GM23338 (cell line): ENCODE data around the gene DOCK1. TPM values are rescaled to one million over a fixed set of nuclear protein-coding genes. Genes with fewer than 3 reads are reported as not detected.

ENCODE experiments used
- ATAC-seq: fragments of 200-7000 bp; cut with Tn5 transposase; 3 replicates; pipeline ENCODE4 v1.9.1; 2020
- DNase-seq: peaks from one replicate; pipeline ENCODE4 v3.0.0-alpha.2; 2015; ENCODE audit warnings: low spot score
- H2AFZ ChIP-seq: fragments of 200-600 bp; sonication (generic); 2 replicates; pipeline ENCODE4 v1.8.0; 2016; ENCODE audit warnings: antibody characterized with exemption, mild to moderate bottlenecking, moderate library complexity
- H3F3A ChIP-seq: fragments of 200-600 bp; sonication (generic); replicated peaks from 2 replicates; pipeline ENCODE4 v1.8.0; 2017; ENCODE audit warnings: antibody characterized with exemption, mixed run types, low read depth
- H3K27ac ChIP-seq: fragments of 200-600 bp; sonication (generic); 2 replicates; pipeline ENCODE4 v1.6.1; 2016; ENCODE audit warnings: low read depth
- H3K27me3 ChIP-seq: fragments of 200-600 bp; sonication (generic); 2 replicates; pipeline ENCODE4 v1.8.0; 2016; ENCODE audit warnings: mild to moderate bottlenecking, mixed run types, moderate library complexity; ENCODE audit not compliant: insufficient read depth
- H3K36me3 ChIP-seq: fragments of 200-600 bp; sonication (generic); 2 replicates; pipeline ENCODE4 v1.8.0; 2016; ENCODE audit warnings: mild to moderate bottlenecking; ENCODE audit not compliant: insufficient read depth
- H3K4me1 ChIP-seq: fragments of 200-600 bp; sonication (generic); 2 replicates; pipeline ENCODE4 v1.8.0; 2016; ENCODE audit warnings: mild to moderate bottlenecking, moderate library complexity; ENCODE audit not compliant: insufficient read depth
- H3K4me2 ChIP-seq: fragments of 200-600 bp; sonication (generic); 2 replicates; pipeline ENCODE4 v1.7.1; 2017; ENCODE audit warnings: mixed run types
- H3K4me3 ChIP-seq: fragments of 200-600 bp; sonication (generic); 2 replicates; pipeline ENCODE4 v1.6.1; 2016; ENCODE audit warnings: mixed run types
- H3K79me2 ChIP-seq: fragments of 200-600 bp; sonication (generic); replicated peaks from 2 replicates; pipeline ENCODE4 v1.8.0; 2017; ENCODE audit warnings: mild to moderate bottlenecking; ENCODE audit not compliant: insufficient read depth
- H3K9me2 ChIP-seq: fragments of 200-600 bp; sonication (generic); 2 replicates; pipeline ENCODE4 v1.8.0; 2017; ENCODE audit not compliant: insufficient read depth
- H4K20me1 ChIP-seq: fragments of 200-600 bp; sonication (generic); replicated peaks from 2 replicates; pipeline ENCODE4 v1.8.0; 2017; ENCODE audit warnings: mild to moderate bottlenecking; ENCODE audit not compliant: insufficient read depth
- H3K27ac Mint-ChIP-seq: 2 replicates; pipeline ENCODE4 v1.8.0; 2020; ENCODE audit warnings: inconsistent platforms, mild to moderate bottlenecking, moderate library complexity, mixed read lengths
- H3K27me3 Mint-ChIP-seq: 3 replicates; pipeline ENCODE4 v1.8.0; 2022; ENCODE audit warnings: low read depth, mild to moderate bottlenecking, moderate library complexity, mixed read lengths, inconsistent platforms; ENCODE audit not compliant: insufficient read depth, poor library complexity
- H3K36me3 Mint-ChIP-seq: 3 replicates; pipeline ENCODE4 v1.8.0; 2021; ENCODE audit warnings: low read depth, mild to moderate bottlenecking, inconsistent platforms, moderate library complexity, mixed read lengths
- H3K4me1 Mint-ChIP-seq: 3 replicates; pipeline ENCODE4 v1.8.0; 2020; ENCODE audit warnings: mild to moderate bottlenecking, inconsistent platforms, mixed read lengths
- H3K4me3 Mint-ChIP-seq: 3 replicates; pipeline ENCODE4 v1.8.0; 2021; ENCODE audit warnings: moderate library complexity, mild to moderate bottlenecking, inconsistent platforms, mixed read lengths
- H3K9me3 Mint-ChIP-seq: 3 replicates; pipeline ENCODE4 v1.8.0; 2020; ENCODE audit warnings: moderate library complexity, mild to moderate bottlenecking, inconsistent platforms, mixed read lengths
- CREB1 ChIP-seq: fragments of 250-450 bp; sonication (Bioruptor Pico); IDR thresholded peaks from 2 replicates; pipeline ENCODE4 v1.5.0; 2020; ENCODE audit warnings: low read depth, mild to moderate bottlenecking, moderate library complexity
- CTCF ChIP-seq, 2 experiments: fragments of 200-600 bp in 1 of 2; sonication (generic) in 1 of 2; conservative IDR thresholded peaks; 2 replicates each; pipeline versions ENCODE4 v1.5.1 to v1.6.1; 2016 to 2017; ENCODE audit warnings: antibody characterized with exemption in 2 of 2, low read depth in 2 of 2, mild to moderate bottlenecking in 2 of 2, moderate library complexity in 1 of 2
- ETS1 ChIP-seq: IDR thresholded peaks from 2 replicates; pipeline ENCODE4 v1.6.1; 2016; ENCODE audit warnings: antibody characterized with exemption
- EZH2 ChIP-seq: fragments of 200-600 bp; sonication (generic); IDR thresholded peaks from one replicate; pipeline ENCODE4 v1.8.0; 2017; ENCODE audit warnings: antibody characterized with exemption, mild to moderate bottlenecking, low read depth; ENCODE audit not compliant: unreplicated experiment
- EZH2phosphoT487 ChIP-seq: fragments of 200-600 bp; sonication (generic); IDR thresholded peaks from one replicate; pipeline ENCODE4 v1.8.1; 2018; ENCODE audit warnings: antibody characterized with exemption; ENCODE audit not compliant: unreplicated experiment
- JUNB ChIP-seq: IDR thresholded peaks from one replicate; pipeline ENCODE4 v1.6.1; 2016; ENCODE audit warnings: antibody characterized with exemption; ENCODE audit not compliant: unreplicated experiment
- NANOG ChIP-seq: IDR thresholded peaks from 2 replicates; pipeline ENCODE4 v1.6.1; 2016; ENCODE audit warnings: antibody characterized with exemption, borderline replicate concordance
- POLR2AphosphoS5 ChIP-seq: IDR thresholded peaks from 2 replicates; pipeline ENCODE4 v1.6.1; 2016; ENCODE audit warnings: antibody characterized with exemption, low read depth
- REST ChIP-seq: IDR thresholded peaks from one replicate; pipeline ENCODE4 v1.6.1; 2018; ENCODE audit warnings: antibody characterized with exemption; ENCODE audit not compliant: unreplicated experiment
- STAT1 ChIP-seq: IDR thresholded peaks from one replicate; pipeline ENCODE4 v1.6.1; 2016; ENCODE audit warnings: antibody characterized with exemption; ENCODE audit not compliant: unreplicated experiment
- ZNF114 ChIP-seq: fragments of 250-450 bp; sonication (Bioruptor Pico); IDR thresholded peaks from 2 replicates; pipeline ENCODE4 v1.5.0; 2020; ENCODE audit warnings: mild to moderate bottlenecking, moderate library complexity
- ZNF331 ChIP-seq: fragments of 250-450 bp; sonication (Bioruptor Pico); IDR thresholded peaks from 2 replicates; pipeline ENCODE4 v1.5.0; 2020; ENCODE audit warnings: low read depth, mild to moderate bottlenecking, moderate library complexity
- ZNF462 ChIP-seq: fragments of 250-450 bp; sonication (Bioruptor Pico); IDR thresholded peaks from 2 replicates; pipeline ENCODE4 v1.5.0; 2020; ENCODE audit warnings: mild to moderate bottlenecking, moderate library complexity
- polyA plus RNA-seq: library from polyadenylated mRNA; unstranded; fragments of >200 nt; fragmentation: Nextera tagmentation; extraction: Ambion mirVana; gene quantifications from 2 replicates; pipeline ENCODE4 v1.2.1, GENCODE V29; 2016
- total RNA-seq: library from RNA; depleted of rRNA; stranded (reverse); fragments of >200 nt; shearing (Covaris generic); gene quantifications from 2 replicates; pipeline ENCODE4 v1.2.3, GENCODE V29; 2014

DOCK1 gene
- total and polyA plus RNA-seq, 2 experiments from 2014 or later = 13.2 to 55.3 TPM

- Histone ChIP-seq H3K4me1 (no peaks in the 10 kb centered on the region), H3K9me2 (no peaks in the 10 kb centered on the region), H3K4me2 (no peak overlapping the region), H3F3A (no peaks in the 10 kb centered on the region), H3K27me3 (no peaks in the 10 kb centered on the region), H2AFZ (no peak overlapping the region), H3K36me3 (no peaks in the 10 kb centered on the region), H3K4me3 (no peak overlapping the region), H3K79me2 (no peaks in the 10 kb centered on the region), H3K27ac (no peak overlapping the region), H4K20me1 (0 out of 2 replicates have a peak, but pooled peaks cover 3% of the 10 kb centered on the region)
- H3K4me1 Mint-ChIP-seq = peaks cover 9% of the 10 kb centered on the region
- no peaks in the 10 kb centered on the region for H3K9me3 Mint-ChIP-seq
- H3K27ac Mint-ChIP-seq = no peak overlapping the region
- DNase-seq = no peak
- TF ChIP-seq ZNF462 (CRISPR knock-in tag) (no peak), JUNB (no peak), ZNF114 (CRISPR knock-in tag) (no peak), CREB1 (CRISPR knock-in tag) (no peak), POLR2AphosphoS5 (no peak), ZNF331 (CRISPR knock-in tag) (no peak), EZH2phosphoT487 (no peak), STAT1 (no peak), ETS1 (no peak), CTCF (conservative IDR thresholded peaks at IDR 0.05; ENCODE audit: low read depth in 2 of 2) (no peak), EZH2 (no peak), NANOG (no peak), REST (no peak)
- H3K4me3 Mint-ChIP-seq = no peak overlapping the region
- peaks cover 2% of the 10 kb centered on the region for H3K27me3 Mint-ChIP-seq
- H3K36me3 Mint-ChIP-seq = peaks cover 12% of the 10 kb centered on the region; the same call in 2 of the 3 replicates
- ATAC-seq = no peak
Observed at GRCh38 chr10:127346604-127347003, 441.4 kb downstream of the DOCK1 start.
